Heart left ventricle (tissue), 16 donors: ENCODE measurements around the gene RAB41. TPM values are rescaled to one million over a fixed set of nuclear protein-coding genes. Genes with fewer than 3 reads are reported as not detected.
A peak's percentile ranks its signal among the peaks of the same experiment; 100 is the strongest.

ENCODE experiments used
- ATAC-seq, 4 donors: fragments of 200-7000 bp; cut with Tn5 transposase; one replicate each; pipeline ENCODE4 v1.9.1; 2020 to 2022; ENCODE audit warnings: moderate library complexity in 4 of 4, mild to moderate bottlenecking in 3 of 4, moderate number of reproducible peaks in 1 of 4
- DNase-seq, 5 donors: peaks; one replicate each; pipeline ENCODE4 v3.0.0-alpha.2; 2020
- H3K27ac ChIP-seq, 12 donors: fragments of 200-600 bp; sonication (generic) in 4 of 12; one replicate each; pipeline versions ENCODE4 v1.5.0 to v1.8.0; 2016 to 2022; ENCODE audit warnings: mild to moderate bottlenecking in 2 of 12
- H3K27me3 ChIP-seq, 9 donors: fragments of 200-600 bp; sonication (generic) in 2 of 9; one replicate each; pipeline versions ENCODE4 v1.5.1 to v1.8.0; 2016 to 2022; ENCODE audit warnings: mild to moderate bottlenecking in 3 of 9
- H3K36me3 ChIP-seq, 9 donors: fragments of 200-600 bp; sonication (generic) in 2 of 9; one replicate each; pipeline versions ENCODE4 v1.5.0 to v1.8.0; 2018 to 2022; ENCODE audit warnings: mild to moderate bottlenecking in 2 of 9
- H3K4me1 ChIP-seq, 12 donors: fragments of 200-600 bp; sonication (generic) in 4 of 12; one replicate each; pipeline versions ENCODE4 v1.5.0 to v1.8.0; 2016 to 2022; ENCODE audit warnings: mild to moderate bottlenecking in 3 of 12
- H3K4me3 ChIP-seq, 12 donors: fragments of 200-600 bp; sonication (generic) in 4 of 12; one replicate each; pipeline versions ENCODE4 v1.5.0 to v1.8.0; 2017 to 2022; ENCODE audit warnings: mild to moderate bottlenecking in 9 of 12, moderate library complexity in 4 of 12
- H3K9me3 ChIP-seq, 12 donors: fragments of 200-600 bp; sonication (generic) in 4 of 12; one replicate each; pipeline versions ENCODE4 v1.5.0 to v1.8.0; 2016 to 2022; ENCODE audit warnings: mild to moderate bottlenecking in 1 of 12
- POLR2A ChIP-seq, 2 donors: fragments of 450-650 bp; IDR thresholded peaks; one replicate each; pipeline ENCODE4 v1.6.1; 2017; ENCODE audit warnings: antibody characterized with exemption in 2 of 2, mild to moderate bottlenecking in 2 of 2, moderate library complexity in 2 of 2
- WGBS, 4 donors: extraction: QIAGEN DNeasy Blood & Tissue Kit in 2 of 4; methylation state at CpG; one replicate each; pipeline versions ENCODE4 v1.1.5 to v1.1.7; 2013 to 2018; 5-methylcytosine and 5-hydroxymethylcytosine counted together
- intact Hi-C, 10 donors: fragments of 100-400 bp; cut with DNase I; formaldehyde crosslinking; loops; one replicate each; pipeline versions ENCODE4 v1.11.1 to v1.14.2; 2022
- polyA plus RNA-seq, 2 donors: library from polyadenylated mRNA; stranded (reverse); fragments of 200-250 nt; gene quantifications; one replicate each; pipeline ENCODE4 v1.2.3, GENCODE V29; 2013
- total RNA-seq, 9 donors: library from RNA; depleted of rRNA in 2 of 9; stranded (reverse); fragments of >200 nt in 2 of 9; fragmentation: NEBNext Ultra II Directional in 3 of 9; extraction: Animal tissue kit (Norgen Biotek cat#: 25700) in 3 of 9; gene quantifications; one replicate each; pipeline versions ENCODE4 v1.1.0 to v1.2.4, GENCODE V29; 2016 to 2023
- TF ChIP-seq, protein P1 (sequence below), 12 donors: fragments of 200-600 bp; sonication (generic) in 4 of 12; IDR thresholded peaks; one replicate each; pipeline versions ENCODE4 v1.5.0 to v1.8.0; 2018 to 2022; ENCODE audit warnings: antibody characterized with exemption in 12 of 12, mild to moderate bottlenecking in 5 of 12
- donor health status: ischemic (EF 13 %, LVEDD 7.1; RV severe dilation, severe dysfunction).
- donor health status: healthy with polysubstance abuse.
- donor health status: DM: no; HTN: yes; CAD: no.
- donor health status: DM: no; HTN: no; CAD: no.
- donor health status: ischemic (EF 25% LVEDD 6.9; RV normal size, moderate dysfunction).
- donor health status: ischemic (EF 25% LVEDD 5.7; RV mildly dilated, moderate dysfunction).
- donor health status: healthy.
- donor health status: DM: yes; HTN: yes; CAD: no.
- donor health status: ischemic (EF 35%, LVEDD 5.7; RV mildly dilated, moderate dysfunction).
- donor health status: nonischemic (EF 11% LVEDD 7.7; RV severe dilation, severe dysfunction).
- donor health status: DM: yes; HTN: yes; CAD: no.
- donor health status: PGD.
- donor health status: ischemic (EF 29% LVEDD 5.4; RV normal size, mild dysfunction).
- donor health status: nonischemic (EF 23%, LVEDD 6.1; RV moderate dilation, normal function).

RAB41 gene
- total and polyA plus RNA-seq, 11 donors: not detected

DNA sequence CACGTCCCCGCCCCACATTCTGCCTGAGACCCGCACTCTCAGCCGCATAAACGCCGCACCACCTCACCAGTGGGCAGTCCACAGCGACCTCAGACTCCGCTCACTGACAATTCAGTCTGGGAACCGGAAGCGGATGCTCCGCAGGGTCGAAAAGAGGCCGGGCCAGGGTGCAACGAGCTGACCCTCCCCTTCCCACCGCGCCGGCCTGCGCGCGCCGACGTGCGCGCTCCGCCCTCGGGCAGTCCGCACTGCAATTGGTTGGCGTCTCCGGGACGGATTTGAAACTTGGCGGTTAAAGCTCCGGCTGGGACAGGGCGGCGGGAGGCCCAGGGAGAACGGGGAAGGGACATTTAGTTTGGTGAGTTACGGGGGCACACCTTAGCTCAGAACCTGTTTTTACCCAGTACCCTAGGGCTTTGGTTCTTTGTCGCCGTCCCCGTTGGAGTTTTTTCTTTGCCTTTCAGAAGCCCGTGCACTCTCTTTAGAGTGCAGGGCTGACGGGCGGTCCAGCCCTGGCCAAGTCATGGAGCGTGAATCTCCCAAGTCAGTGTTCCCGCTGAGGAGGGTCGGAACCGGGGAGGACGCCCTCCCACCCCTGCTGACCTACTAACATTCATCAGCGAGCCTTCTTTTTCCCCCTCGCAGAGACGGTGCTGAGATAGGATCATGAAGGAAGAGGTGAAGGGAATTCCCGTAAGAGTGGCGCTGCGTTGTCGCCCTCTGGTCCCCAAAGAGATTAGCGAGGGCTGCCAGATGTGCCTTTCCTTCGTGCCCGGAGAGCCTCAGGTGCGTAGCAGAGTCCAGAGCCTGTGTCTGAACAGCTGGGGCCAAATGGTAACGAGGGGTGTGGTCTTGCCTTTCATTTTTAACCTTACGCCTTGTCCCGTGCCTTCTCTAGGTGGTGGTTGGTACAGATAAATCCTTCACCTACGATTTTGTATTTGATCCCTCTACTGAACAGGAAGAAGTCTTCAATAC lies 8.1 kb downstream of the RAB41 start, which contains the start of the genes KIF4A and PDZD11:
Gene KIF4A, plus strand, starts transcription at position 312 of the 978 bp plus-strand sequence. Its CDS starts 355 bp downstream, at position 667.
Gene PDZD11, minus strand, starts transcription at position 135 of the 978 bp plus-strand sequence. CDS start 586 bp downstream, outside the sequence.
- intact Hi-C loops: loop anchor here in 4 of 10 donors (5.0 to 10.0 kb wide), 4 partner anchors 135 to 155 kb away; partner anchors contain the start of genes GDPD2 (in 1 of the 4) and IGBP1 (in 1 of the 4)

DNA sequence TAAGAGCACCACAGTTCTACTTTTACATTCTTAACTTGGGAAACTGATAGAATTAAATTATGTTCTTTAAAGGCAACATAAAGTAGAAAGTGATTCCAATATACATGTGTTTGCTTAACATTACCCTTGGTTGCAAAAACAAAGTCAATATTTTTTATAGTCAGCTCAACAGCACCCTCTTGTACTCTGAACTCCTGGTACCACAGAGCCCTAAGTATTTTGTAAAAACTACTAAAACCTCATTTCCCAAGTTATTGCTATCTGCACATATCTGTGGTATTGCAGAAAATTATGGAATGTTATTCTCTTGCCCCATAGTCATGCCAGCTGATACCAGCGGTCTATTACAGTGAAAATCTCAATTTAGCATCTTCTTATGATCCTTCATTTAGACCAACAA lies 10.8 kb downstream of the RAB41 start:
- DNase-seq (no peak), ATAC-seq (no peak)
- peaks cover 0 to 13% (median 0%) of the 10 kb centered on the region in 9 donors for H3K27me3 ChIP-seq
- no peak overlapping the region for H3K4me3 ChIP-seq
- 0% methylated on average over 1 of the region's 1 CpG for WGBS, 4 donors
- H3K27ac ChIP-seq: no peak overlapping the region
- no peak for TF ChIP-seq POLR2A (IDR thresholded peaks at IDR 0.05)
- TF ChIP-seq, protein P1, sequence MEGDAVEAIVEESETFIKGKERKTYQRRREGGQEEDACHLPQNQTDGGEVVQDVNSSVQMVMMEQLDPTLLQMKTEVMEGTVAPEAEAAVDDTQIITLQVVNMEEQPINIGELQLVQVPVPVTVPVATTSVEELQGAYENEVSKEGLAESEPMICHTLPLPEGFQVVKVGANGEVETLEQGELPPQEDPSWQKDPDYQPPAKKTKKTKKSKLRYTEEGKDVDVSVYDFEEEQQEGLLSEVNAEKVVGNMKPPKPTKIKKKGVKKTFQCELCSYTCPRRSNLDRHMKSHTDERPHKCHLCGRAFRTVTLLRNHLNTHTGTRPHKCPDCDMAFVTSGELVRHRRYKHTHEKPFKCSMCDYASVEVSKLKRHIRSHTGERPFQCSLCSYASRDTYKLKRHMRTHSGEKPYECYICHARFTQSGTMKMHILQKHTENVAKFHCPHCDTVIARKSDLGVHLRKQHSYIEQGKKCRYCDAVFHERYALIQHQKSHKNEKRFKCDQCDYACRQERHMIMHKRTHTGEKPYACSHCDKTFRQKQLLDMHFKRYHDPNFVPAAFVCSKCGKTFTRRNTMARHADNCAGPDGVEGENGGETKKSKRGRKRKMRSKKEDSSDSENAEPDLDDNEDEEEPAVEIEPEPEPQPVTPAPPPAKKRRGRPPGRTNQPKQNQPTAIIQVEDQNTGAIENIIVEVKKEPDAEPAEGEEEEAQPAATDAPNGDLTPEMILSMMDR (IDR thresholded peaks at IDR 0.05): no peak
- intact Hi-C loops: loop anchor here in 1 of 10 donors (10.0 kb wide), 1 partner anchor 142 kb away; no protein-coding TSS in a partner anchor
- peaks cover 0 to 18% (median 6%) of the 10 kb centered on the region in 12 donors for H3K4me1 ChIP-seq
- H3K9me3 ChIP-seq: no peaks in the 10 kb centered on the region
- peaks cover 0 to 3% (median 0%) of the 10 kb centered on the region in 9 donors for H3K36me3 ChIP-seq

More for the DNA sequence above, 8.1 kb downstream of the RAB41 start, which contains the start of the genes KIF4A and PDZD11:
- Histone ChIP-seq H3K27ac (peak within 1 kb of the TSS in 11 of 12 donors; percentile 48 to 83 (median 69)), H3K36me3 (peaks cover 0 to 26% (median 7%) of the 10 kb centered on the region in 9 donors), H3K4me1 (peaks cover 0 to 18% (median 6%) of the 10 kb centered on the region in 12 donors), H3K9me3 (no peaks in the 10 kb centered on the region), H3K4me3 (peak within 1 kb of the TSS; percentile 29 to 86 (median 59)), H3K27me3 (peaks cover 0 to 6% (median 0%) of the 10 kb centered on the region in 9 donors)
- DNase-seq: peak; percentile 82 to 90 (median 84)
- TF ChIP-seq, protein P1 (IDR thresholded peaks at IDR 0.05): no peak
- peak in 1 of 2 donors; percentile 34 for TF ChIP-seq POLR2A (IDR thresholded peaks at IDR 0.05)
- peak; percentile 97 to 100 (median 100) for ATAC-seq
- WGBS, 4 donors: 0 to 36% (median 14%) methylated on average over 39 to 62 of the region's 62 CpGs

DNA sequence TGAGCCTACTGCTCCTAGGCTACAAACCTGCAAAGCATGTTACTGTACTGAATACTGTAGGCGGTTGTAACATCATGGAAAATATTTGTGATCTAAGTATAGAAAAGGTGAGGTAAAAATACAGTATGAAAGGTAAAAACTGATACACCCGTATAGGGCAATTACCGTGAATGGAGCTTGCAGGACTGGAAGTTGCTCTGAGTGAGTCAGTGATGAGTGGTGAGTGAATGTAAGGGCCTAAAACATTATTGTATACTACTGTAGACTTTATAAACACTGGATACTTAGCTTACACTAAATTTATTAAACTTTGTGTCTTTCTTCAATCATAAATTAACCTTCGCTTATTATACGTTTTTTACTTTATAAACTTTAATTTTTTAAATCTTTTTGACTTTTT lies 11.6 kb downstream of the RAB41 start:
- intact Hi-C loops: loop anchor here in 1 of 10 donors (10.0 kb wide), 1 partner anchor 141 kb away; no protein-coding TSS in a partner anchor
- no peak overlapping the region for H3K27ac ChIP-seq
- no peaks in the 10 kb centered on the region for H3K9me3 ChIP-seq
- peaks cover 0 to 13% (median 0%) of the 10 kb centered on the region in 9 donors for H3K27me3 ChIP-seq
- no peak for ATAC-seq
- H3K36me3 ChIP-seq: no peaks in the 10 kb centered on the region
- no peak for TF ChIP-seq POLR2A (IDR thresholded peaks at IDR 0.05)
- TF ChIP-seq, protein P1 (IDR thresholded peaks at IDR 0.05): no peak
- peaks cover 0 to 18% (median 6%) of the 10 kb centered on the region in 12 donors for H3K4me1 ChIP-seq
- H3K4me3 ChIP-seq: no peak overlapping the region
- 71 to 91% (median 84%) methylated on average over 5 of the region's 5 CpGs for WGBS, 4 donors
- DNase-seq: no peak
